Endodermal cell (in vitro differentiated cells): ENCODE data around the gene FILIP1. TPM values are rescaled to one million over a fixed set of nuclear protein-coding genes. Genes with fewer than 3 reads are reported as not detected.

ENCODE experiments used
- DNase-seq: peaks from one replicate; pipeline ENCODE4 v3.0.0-alpha.2; 2017
- H3K27ac ChIP-seq: 2 replicates; pipeline ENCODE4 v1.5.1; 2013; ENCODE audit warnings: mild to moderate bottlenecking, low read depth, low read length, moderate library complexity
- H3K27me3 ChIP-seq: 2 replicates; pipeline ENCODE4 v1.6.1; 2013; ENCODE audit warnings: mild to moderate bottlenecking, low read length, moderate library complexity; ENCODE audit not compliant: insufficient read depth, control insufficient read depth, poor library complexity, severe bottlenecking
- H3K36me3 ChIP-seq: 2 replicates; pipeline ENCODE4 v1.7.0; 2013; ENCODE audit warnings: mild to moderate bottlenecking, low read length, moderate library complexity; ENCODE audit not compliant: control insufficient read depth, insufficient read depth
- H3K4me1 ChIP-seq: one replicate; pipeline ENCODE4 v1.7.0; 2013; ENCODE audit warnings: low read length; ENCODE audit not compliant: control insufficient read depth, insufficient read depth
- H3K4me3 ChIP-seq: 2 replicates; pipeline ENCODE4 v1.5.1; 2013; ENCODE audit warnings: mild to moderate bottlenecking, low read length, moderate library complexity
- H3K9ac ChIP-seq: 2 replicates; pipeline ENCODE4 v1.6.1; 2013; ENCODE audit warnings: mild to moderate bottlenecking, low read length, moderate library complexity; ENCODE audit not compliant: poor library complexity, severe bottlenecking; ENCODE audit errors: extremely low read depth
- H3K9me3 ChIP-seq: 2 replicates; pipeline ENCODE4 v1.6.1; 2013; ENCODE audit warnings: mild to moderate bottlenecking, low read length, moderate library complexity; ENCODE audit not compliant: control insufficient read depth
- H3K27ac Mint-ChIP-seq: 2 replicates; pipeline ENCODE4 v1.8.0; 2020; ENCODE audit warnings: mixed read lengths
- H3K27me3 Mint-ChIP-seq: 2 replicates; pipeline ENCODE4 v1.8.0; 2021; ENCODE audit warnings: mild to moderate bottlenecking, mixed read lengths; ENCODE audit not compliant: insufficient read depth
- H3K36me3 Mint-ChIP-seq: 2 replicates; pipeline ENCODE4 v1.8.0; 2020; ENCODE audit warnings: low read depth, mixed read lengths
- H3K4me1 Mint-ChIP-seq: 2 replicates; pipeline ENCODE4 v1.8.0; 2020; ENCODE audit warnings: mixed read lengths
- H3K4me3 Mint-ChIP-seq: 2 replicates; pipeline ENCODE4 v1.8.0; 2020; ENCODE audit warnings: mild to moderate bottlenecking, moderate library complexity, mixed read lengths
- H3K9me3 Mint-ChIP-seq: 2 replicates; pipeline ENCODE4 v1.8.0; 2020; ENCODE audit warnings: mild to moderate bottlenecking, mixed read lengths
- WGBS, 2 experiments: methylation state at CpG; one replicate each; pipeline versions ENCODE4 v1.1.5 to v1.1.7; 2013; ENCODE audit warnings: missing lambda C conversion rate in 2 of 2, mixed read lengths in 1 of 2; ENCODE audit not compliant: insufficient coverage in 1 of 2, insufficient read length in 1 of 2; 5-methylcytosine and 5-hydroxymethylcytosine counted together
- total RNA-seq, 2 donors: library from RNA; stranded (reverse); fragmentation: NEBNext Ultra II Directional in 1 of 2; extraction: Animal tissue kit (Norgen Biotek cat#: 25700) in 1 of 2; gene quantifications; 2 replicates in 1 of 2; 3 replicates in 1 of 2; pipeline ENCODE4 v1.2.1, GENCODE V29; 2021
- TF ChIP-seq, protein P1 (sequence below): fragments of 200-600 bp; sonication (generic); conservative IDR thresholded peaks from 2 replicates; pipeline ENCODE4 v1.5.0; 2021; ENCODE audit warnings: antibody characterized with exemption, mild to moderate bottlenecking

The FILIP1 gene
- total RNA-seq, 2 donors from 2014 or later, result 0.35 TPM

DNA sequence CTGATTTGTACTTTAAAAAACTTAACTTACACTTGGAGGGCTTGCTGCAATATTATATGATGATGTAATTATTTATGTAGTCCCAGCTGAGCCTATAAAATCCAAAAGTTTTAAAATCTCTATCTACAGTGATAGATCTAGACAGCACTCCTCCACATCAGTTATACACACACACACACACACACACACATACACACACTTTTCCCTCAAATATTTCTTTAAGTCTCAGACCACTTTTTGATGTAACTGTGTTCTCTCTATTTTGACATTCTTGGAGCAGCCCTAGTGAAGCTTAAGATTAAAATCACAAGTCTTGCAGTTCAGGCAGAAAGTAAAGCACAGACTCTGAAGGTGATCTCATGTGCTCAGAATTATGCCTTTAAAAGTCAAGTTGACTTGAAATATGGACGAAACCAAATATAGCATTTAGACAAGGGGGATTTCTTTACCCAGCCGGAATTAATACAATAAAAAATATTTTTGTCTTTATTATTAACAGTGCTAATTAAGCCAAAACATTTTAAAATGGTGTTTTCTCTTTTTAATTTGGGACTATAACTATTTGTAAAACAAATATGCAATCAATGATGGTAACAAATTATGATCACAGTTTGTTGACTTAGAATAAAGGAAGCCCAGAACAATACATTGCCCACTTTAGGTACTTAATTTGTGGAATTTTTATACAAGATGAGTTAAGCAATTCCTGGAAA, 145.5 kb downstream of the FILIP1 start:
- H3K36me3 ChIP-seq, result no peaks in the 10 kb centered on the region
- H3K27ac ChIP-seq, result no peak overlapping the region
- H3K27ac Mint-ChIP-seq, result no peak overlapping the region
- 88% methylated on average over 1 of the region's 2 CpGs; no CpG with 5 or more reads in 1 of the 2 experiments for WGBS, 2 experiments
- DNase-seq, result no peak
- no peak overlapping the region for H3K4me3 Mint-ChIP-seq
- H3K27me3 Mint-ChIP-seq, result peaks cover 6% of the 10 kb centered on the region
- H3K4me1 Mint-ChIP-seq, result peaks cover 35% of the 10 kb centered on the region
- no peaks in the 10 kb centered on the region for H3K9me3 ChIP-seq
- no peaks in the 10 kb centered on the region for H3K36me3 Mint-ChIP-seq
- TF ChIP-seq, protein P1, sequence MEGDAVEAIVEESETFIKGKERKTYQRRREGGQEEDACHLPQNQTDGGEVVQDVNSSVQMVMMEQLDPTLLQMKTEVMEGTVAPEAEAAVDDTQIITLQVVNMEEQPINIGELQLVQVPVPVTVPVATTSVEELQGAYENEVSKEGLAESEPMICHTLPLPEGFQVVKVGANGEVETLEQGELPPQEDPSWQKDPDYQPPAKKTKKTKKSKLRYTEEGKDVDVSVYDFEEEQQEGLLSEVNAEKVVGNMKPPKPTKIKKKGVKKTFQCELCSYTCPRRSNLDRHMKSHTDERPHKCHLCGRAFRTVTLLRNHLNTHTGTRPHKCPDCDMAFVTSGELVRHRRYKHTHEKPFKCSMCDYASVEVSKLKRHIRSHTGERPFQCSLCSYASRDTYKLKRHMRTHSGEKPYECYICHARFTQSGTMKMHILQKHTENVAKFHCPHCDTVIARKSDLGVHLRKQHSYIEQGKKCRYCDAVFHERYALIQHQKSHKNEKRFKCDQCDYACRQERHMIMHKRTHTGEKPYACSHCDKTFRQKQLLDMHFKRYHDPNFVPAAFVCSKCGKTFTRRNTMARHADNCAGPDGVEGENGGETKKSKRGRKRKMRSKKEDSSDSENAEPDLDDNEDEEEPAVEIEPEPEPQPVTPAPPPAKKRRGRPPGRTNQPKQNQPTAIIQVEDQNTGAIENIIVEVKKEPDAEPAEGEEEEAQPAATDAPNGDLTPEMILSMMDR, result no peak
- no peaks in the 10 kb centered on the region for H3K27me3 ChIP-seq
- H3K4me3 ChIP-seq, result no peak overlapping the region
- peaks cover 4% of the 10 kb centered on the region for H3K4me1 ChIP-seq
- no peak overlapping the region for H3K9ac ChIP-seq
- H3K9me3 Mint-ChIP-seq, result no peaks in the 10 kb centered on the region

DNA sequence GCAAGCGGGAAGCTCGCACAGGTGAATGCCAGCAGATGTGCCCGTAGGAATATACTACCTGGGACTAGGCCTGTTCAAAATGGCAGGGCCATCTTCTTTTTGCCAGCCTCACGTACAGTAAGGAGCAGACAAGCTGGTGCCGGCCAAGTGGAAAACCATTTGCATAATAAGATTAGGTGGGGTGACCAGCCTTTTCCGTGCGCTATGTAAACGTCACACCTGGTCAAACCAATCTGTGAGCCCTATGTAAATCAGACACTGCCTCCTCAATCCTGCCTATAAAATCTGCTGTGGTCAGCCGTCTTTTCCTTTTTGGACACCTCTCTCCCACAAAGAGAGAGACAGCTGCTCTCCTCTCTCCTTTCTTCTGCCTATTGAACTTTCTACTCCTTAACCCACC, 148.2 kb downstream of the FILIP1 start:
- Histone ChIP-seq H3K36me3 (no peaks in the 10 kb centered on the region), H3K4me1 (peaks cover 4% of the 10 kb centered on the region), H3K4me3 (no peak overlapping the region), H3K9ac (no peak overlapping the region), H3K27ac (no peak overlapping the region), H3K9me3 (no peaks in the 10 kb centered on the region), H3K27me3 (no peaks in the 10 kb centered on the region)
- Mint-ChIP-seq H3K27ac (peak overlapping the region; percentile 61), H3K27me3 (peaks cover under 1% of the 10 kb centered on the region), H3K9me3 (no peaks in the 10 kb centered on the region), H3K36me3 (no peaks in the 10 kb centered on the region), H3K4me1 (peaks cover 32% of the 10 kb centered on the region), H3K4me3 (no peak overlapping the region)
- peak; percentile 63 for DNase-seq
- 86 to 94% methylated on average over 4 to 9 of the region's 9 CpGs for WGBS, 2 experiments
- TF ChIP-seq, protein P1, result no peak

DNA sequence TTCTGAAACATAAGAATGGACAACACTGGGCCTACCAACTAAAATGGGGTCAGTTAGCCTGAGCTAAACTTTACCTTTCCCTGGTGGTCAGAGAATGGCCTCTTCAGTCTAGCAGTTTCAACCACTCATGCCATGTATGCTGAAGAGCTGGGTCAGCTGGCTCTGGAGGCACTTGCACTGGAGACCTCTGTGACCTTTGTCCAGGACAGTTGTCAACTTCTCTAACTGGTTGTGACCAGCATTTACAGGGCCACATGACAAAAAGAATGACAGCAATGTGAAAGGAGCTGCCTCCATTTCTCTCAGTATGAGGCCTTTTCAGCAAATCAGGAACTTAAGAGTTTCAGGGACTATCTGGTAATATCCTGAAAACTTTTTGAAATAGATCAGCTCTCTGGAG, 149.1 kb downstream of the FILIP1 start:
- H3K4me3 ChIP-seq, result no peak overlapping the region
- no peaks in the 10 kb centered on the region for H3K36me3 ChIP-seq
- Mint-ChIP-seq H3K27me3 (no peaks in the 10 kb centered on the region), H3K36me3 (no peaks in the 10 kb centered on the region), H3K4me1 (peaks cover 27% of the 10 kb centered on the region), H3K9me3 (no peaks in the 10 kb centered on the region), H3K4me3 (no peak overlapping the region), H3K27ac (no peak overlapping the region)
- H3K27ac ChIP-seq, result no peak overlapping the region
- TF ChIP-seq, protein P1, result no peak
- no peak overlapping the region for H3K9ac ChIP-seq
- H3K27me3 ChIP-seq, result no peaks in the 10 kb centered on the region
- no peak for DNase-seq
- peaks cover 4% of the 10 kb centered on the region for H3K4me1 ChIP-seq
- no peaks in the 10 kb centered on the region for H3K9me3 ChIP-seq
